Measurements from ENCODE around the gene MFSD12.

Gene MFSD12

GRCh38 chr19:3591876-3592613, 34.7 kb upstream of the MFSD12 start:
- DNase-seq (ENCODE audit: low read depth) = no peak
- no peak for TF ChIP-seq CTCF (IDR thresholded peaks at IDR 0.05; ENCODE audit: control insufficient read depth, insufficient read depth, low read depth, low read length, missing control alignments)
- H3K4me3 ChIP-seq (ENCODE audit: control insufficient read depth, low read depth, low read length) = no peak overlapping the region

- TF ChIP-seq CTCF (IDR thresholded peaks at IDR 0.05; ENCODE audit: control insufficient read depth, insufficient read depth, low read depth, low read length, missing control alignments) = no peak
- no peak for DNase-seq (ENCODE audit: low read depth)
- H3K4me3 ChIP-seq (ENCODE audit: control insufficient read depth, low read depth, low read length) = no peak overlapping the region
These were observed 33.7 kb upstream of the MFSD12 start for GRCh38 chr19:3590991-3591659.

- no peak for DNase-seq (ENCODE audit: low read depth)
- TF ChIP-seq CTCF (IDR thresholded peaks at IDR 0.05; ENCODE audit: control insufficient read depth, insufficient read depth, low read depth, low read length, missing control alignments) = no peak
- no peak overlapping the region for H3K4me3 ChIP-seq (ENCODE audit: control insufficient read depth, low read depth, low read length)
These were observed 32.6 kb upstream of the MFSD12 start for GRCh38 chr19:3589949-3590348.

- no peak for DNase-seq (ENCODE audit: low read depth)
- TF ChIP-seq CTCF (IDR thresholded peaks at IDR 0.05; ENCODE audit: control insufficient read depth, insufficient read depth, low read depth, low read length, missing control alignments) = no peak
- H3K4me3 ChIP-seq (ENCODE audit: control insufficient read depth, low read depth, low read length) = no peak overlapping the region
These were observed 32.1 kb upstream of the MFSD12 start for GRCh38 chr19:3589439-3589838.

- no peak for TF ChIP-seq CTCF (IDR thresholded peaks at IDR 0.05; ENCODE audit: control insufficient read depth, insufficient read depth, low read depth, low read length, missing control alignments)
These were observed 29.4 kb upstream of the MFSD12 start for GRCh38 chr19:3586707-3587346.

GRCh38 chr19:3586127-3586626, 28.8 kb upstream of the MFSD12 start:
- TF ChIP-seq CTCF (IDR thresholded peaks at IDR 0.05; ENCODE audit: control insufficient read depth, insufficient read depth, low read depth, low read length, missing control alignments) = peak; percentile 41
- H3K4me3 ChIP-seq (ENCODE audit: control insufficient read depth, low read depth, low read length) = no peak overlapping the region
- no peak for DNase-seq (ENCODE audit: low read depth)

More at GRCh38 chr19:3586707-3587346, 29.4 kb upstream of the MFSD12 start:
- no peak for DNase-seq (ENCODE audit: low read depth)
- no peak overlapping the region for H3K4me3 ChIP-seq (ENCODE audit: control insufficient read depth, low read depth, low read length)

Data from AG09309 (cell line).